HG03064 (cell line): Measurements from ENCODE around the gene CCDC3.

Experiments used
- ATAC-seq: cut with Tn5 transposase; IDR thresholded peaks from one replicate; pipeline ENCODE4 v1.9.1; 2021; ENCODE audit warnings: low read depth; ENCODE audit not compliant: unreplicated experiment

The CCDC3 gene

DNA sequence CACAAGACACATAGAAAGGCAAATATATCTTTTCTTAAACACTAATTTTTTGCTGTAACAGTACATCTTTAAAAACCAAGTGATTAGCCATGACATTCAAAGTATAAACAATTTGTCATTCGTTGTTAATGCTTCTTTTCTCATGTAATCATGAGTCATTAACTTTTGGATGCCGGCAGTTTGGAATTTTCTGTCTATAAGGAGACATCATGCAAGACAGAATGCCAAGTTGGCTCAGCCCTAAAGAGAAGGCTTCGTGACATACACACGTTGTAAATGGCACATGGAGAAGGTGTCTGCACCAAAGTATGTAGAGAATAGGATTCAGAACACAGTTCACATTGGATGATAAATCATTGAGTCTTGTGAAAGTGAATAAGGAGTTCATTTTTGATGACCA, 35.9 kb downstream of the CCDC3 start:
- ATAC-seq: no peak

DNA sequence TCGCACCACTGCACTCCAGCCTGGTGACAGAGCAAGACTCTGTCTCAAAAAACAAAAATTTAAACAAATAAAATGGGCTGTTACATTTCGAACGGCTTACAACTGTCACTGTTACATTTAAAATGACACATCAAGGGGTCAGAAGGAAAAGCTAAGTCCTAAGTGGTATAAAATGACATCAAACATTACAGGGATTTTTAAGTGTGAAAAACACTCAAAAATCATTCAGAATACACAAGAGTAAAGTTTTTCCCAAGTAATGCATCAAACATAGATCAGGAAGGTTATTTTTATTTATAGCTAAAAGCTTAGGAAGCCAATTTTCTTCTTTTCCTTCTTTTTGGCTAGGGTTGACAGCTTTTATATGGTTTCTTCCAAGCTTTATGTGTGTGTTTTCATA, 39.0 kb downstream of the CCDC3 start:
- no peak for ATAC-seq

DNA sequence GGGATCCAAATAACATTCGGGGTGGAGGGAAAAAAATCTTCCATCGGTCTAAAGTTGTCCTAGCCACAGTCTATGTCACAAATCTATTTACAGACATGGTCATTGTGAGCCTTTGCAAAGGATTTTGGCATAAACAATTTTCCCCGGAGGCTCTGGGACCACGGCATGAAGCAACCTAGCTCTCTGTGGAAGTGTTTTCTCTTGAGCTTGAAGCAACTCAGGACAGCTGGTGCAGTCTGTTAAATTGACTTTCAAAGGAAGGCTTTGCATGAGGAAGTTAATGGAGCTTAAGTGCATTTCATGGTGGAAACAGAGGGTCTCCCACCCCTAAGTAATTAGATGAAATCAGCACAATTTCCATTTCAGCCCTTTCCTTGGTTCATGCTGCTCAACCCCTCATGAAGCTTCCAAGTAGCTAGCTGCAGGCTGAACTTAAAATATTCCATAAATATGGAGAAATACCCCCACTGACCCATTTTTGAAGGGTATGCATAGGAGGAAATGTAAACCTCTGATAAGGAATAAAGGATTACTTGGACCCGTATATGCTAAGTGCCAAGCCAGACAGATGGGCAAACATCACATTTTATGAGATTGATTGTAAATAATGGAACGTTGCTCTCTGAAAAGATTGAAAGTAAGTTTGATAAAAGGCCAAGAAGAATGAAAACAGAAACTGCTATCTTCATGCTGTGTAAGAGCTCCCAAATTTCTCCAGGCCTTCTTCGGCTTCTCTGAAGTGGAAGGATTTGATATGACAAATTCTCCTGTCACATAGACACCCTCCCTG, 39.9 kb downstream of the CCDC3 start:
- ATAC-seq: no peak

DNA sequence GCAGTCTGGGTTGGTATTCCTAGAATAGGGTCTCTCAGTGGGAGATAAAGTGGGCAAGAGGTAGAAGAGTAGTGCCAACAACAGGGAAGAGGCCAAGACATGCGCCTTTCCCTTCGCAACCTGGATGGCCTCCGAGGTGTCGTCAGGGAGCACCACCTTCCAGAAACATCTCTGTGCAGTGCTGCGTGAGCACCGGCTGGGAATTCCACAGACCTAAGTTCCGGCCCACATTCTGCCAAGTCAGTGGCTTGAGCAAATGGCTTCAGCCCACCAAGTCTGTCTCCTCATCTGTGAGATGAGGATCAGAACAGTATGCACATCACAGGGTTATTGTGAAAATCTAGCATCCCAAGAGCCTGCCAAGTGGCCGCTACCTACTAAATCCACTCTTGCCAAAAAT, 40.6 kb downstream of the CCDC3 start:
- no peak for ATAC-seq

DNA sequence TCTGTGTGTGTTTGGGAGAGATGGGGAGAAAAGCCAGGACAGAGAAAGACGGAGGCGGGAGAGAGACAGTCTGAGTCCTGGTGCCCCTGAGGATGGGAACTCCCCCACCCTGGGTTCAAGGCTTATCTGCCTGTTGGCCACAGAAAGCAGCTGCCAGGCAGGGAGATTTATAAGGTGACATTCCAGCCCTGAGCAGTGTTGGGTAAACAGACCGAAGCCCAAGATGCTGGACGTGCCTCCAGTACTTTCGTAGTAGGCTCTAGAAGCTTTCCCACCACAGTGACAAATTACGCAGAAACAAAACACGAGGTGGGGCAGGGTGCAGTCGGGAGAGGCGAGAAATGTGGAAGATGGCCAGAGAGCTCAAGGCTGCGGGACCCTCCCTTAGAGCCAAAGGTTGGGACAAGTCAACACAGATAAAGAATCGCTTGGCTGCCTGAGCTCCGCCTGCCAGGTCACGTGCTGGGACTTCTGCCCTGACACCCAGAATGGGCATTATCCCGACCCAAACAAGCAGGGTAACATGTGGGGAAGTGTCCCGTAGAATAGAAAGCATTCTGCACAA, 41.1 kb downstream of the CCDC3 start:
- ATAC-seq: no peak

DNA sequence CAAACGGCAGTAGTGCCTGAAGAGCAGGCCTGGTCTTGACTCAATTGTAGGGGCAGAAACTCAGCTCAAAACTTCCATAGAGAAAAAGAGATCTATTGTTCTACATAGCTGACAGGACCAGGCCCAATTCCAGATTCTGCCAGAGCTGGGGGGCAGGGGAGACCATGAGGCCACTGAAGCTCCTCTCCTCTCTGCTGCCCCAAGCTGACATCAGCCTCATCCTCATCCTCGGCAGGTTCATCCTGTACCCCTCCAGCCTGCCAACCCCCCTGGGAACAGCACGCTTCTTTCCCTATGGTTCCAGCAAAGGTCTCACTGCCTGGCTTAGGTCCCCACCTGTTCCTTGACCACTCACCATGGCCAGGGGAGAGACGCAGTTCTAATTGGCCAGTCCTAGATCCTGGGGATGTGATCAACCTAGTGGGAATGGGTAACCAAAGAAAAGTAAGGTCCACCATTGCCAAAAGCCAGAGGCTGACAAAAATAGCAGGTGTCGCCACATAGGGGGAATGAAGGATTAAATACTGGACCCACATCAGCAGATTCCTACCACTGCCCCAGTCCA, 42.9 kb downstream of the CCDC3 start:
- ATAC-seq: no peak

DNA sequence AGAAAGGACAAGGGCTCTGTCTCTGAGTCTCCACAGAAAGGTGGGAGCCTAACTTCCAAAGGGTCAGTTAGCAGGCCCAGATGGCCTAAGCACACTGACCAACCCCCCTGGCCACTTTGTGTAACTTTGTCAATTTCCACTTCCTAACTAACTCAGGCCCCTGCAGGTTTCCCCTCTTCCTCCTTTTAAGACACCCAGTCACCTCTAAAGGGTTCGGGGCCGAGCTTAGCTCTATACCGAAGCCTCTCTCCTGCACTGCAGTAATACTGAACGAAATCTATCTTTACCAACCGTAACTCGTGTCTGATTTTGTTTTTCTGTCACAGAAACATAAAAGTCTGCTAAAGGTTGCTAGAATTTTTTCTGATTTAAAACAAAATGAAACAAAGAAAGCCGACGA, 44.4 kb downstream of the CCDC3 start:
- ATAC-seq: no peak

DNA sequence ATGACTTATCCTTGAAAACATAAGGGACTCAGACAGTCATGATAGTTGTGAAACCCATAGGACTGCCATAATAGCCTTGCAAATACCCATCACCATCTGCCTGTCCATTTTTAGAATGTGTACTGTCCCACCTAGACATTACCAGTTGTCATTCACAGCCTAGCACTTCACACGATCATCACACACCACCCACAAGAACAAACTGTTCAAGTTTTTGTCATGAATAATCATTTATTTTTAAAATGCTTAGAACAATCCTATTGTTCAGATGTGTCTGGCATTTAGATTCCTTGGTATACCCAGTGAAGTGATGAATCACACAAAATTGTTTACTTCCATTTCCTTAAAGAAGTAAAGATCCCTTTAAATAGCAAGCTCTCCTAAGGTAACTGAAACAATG, 46.6 kb downstream of the CCDC3 start:
- no peak for ATAC-seq

DNA sequence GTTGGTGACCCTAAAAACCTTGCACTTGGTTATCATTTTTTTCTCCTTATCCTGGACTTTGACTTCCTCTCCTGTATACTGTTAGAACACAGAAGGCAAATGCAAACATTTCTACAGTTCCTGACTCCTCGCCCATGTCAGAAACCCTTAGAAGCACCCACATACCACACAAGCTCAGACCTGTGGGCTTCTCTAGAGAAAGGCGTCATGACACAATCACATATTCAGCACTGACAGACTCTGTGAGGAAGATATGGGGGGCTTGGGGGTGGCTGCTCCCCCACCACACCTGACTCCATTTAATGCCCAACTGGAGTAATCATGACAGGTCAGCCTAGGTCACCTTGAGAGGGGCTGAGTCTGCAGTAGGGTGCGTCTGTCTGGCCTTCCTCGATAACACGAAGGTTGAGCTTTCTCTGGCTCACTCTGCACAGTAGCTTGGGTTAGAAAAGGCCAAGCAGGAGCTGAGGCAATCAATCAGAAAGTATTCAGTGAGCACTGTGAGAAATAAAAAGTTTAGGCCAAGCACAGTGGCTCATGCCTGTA, 50.9 kb downstream of the CCDC3 start:
- ATAC-seq: no peak

DNA sequence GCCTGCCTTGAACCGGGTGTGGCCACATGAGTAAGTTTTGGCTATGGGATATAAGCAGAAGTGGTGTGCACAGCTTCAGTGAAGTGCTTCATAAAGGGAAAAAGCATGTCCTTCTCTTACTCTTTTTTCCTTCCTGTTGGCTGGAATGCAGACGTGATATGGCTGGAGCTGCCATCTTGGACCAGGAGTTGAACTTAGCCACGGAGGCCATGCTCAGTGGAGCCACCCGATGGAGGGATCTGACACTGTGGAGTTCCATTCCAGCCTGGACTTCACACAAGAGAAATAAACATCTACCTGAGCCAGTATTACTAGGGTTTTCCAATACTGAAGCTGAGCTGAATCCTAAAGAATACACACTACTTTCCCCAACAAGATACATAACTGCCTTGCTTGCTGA, 52.3 kb downstream of the CCDC3 start:
- no peak for ATAC-seq

DNA sequence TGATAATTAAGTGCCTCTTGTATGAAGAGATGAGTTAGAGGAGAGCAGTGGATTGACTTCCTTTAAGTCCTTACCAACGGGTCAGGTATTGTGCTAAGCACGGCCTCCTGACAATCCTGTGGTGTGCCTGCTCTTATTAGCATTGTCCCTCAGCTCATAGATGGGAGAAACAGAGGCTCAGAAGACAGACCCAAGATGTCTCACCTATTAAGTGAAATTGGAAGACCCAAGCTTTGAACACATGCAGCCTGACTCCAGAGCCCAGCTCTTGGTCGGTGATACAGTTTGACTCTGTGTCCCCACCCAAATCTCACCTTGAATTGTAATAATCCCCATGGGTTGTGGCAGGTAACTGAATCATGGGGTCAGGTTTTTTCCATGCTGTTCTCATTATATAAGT, 53.8 kb downstream of the CCDC3 start:
- ATAC-seq: no peak

DNA sequence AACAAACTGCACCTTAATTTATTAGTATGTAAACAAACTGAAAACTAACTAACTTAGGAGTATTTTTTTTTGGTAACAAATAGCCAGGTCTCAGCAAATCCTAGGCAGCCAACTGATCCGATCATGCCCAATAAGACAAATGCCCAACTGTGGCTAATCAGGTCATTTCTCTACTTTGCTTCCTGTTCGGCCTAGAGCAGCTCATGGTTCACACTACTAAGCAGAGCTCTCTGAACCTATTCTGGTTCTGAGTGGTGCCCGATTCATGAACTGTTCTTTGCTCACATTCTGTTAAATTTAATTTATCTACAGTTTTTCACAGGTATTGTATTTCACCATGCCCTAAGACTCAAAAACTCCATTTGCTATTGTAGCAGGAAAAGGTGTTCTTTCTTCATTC, 55.1 kb downstream of the CCDC3 start:
- no peak for ATAC-seq

DNA sequence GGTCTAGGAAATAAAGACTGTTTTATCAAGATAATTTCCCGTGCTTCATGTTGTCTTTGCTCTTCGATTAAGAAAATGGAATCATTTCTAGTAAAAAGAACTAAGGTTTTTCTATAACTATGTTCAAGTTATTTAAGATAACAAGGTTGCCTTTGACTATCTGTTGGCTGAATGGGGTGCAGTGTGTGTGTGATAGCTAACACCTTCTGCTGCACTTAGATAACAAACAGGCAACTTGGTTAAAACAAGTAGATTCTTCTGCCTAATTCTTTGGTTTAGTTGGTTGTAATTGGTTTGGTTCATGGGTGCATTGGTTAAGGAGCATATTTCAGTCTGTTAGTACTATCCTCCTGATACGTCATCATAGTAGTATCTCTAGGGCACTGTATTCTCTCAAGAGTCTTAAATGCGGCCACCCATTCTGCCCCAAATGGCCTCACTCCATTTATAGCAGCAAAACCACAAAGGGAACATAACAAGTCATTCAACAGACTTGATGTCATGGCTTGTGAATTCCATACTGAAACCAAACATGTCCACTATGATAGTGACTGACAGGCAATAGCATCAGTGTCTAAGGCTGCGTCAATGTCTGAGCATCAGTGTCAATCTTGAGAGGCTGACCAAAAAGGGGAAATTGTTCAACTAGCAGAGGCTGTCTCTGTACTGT, 55.7 kb downstream of the CCDC3 start:
- no peak for ATAC-seq

DNA sequence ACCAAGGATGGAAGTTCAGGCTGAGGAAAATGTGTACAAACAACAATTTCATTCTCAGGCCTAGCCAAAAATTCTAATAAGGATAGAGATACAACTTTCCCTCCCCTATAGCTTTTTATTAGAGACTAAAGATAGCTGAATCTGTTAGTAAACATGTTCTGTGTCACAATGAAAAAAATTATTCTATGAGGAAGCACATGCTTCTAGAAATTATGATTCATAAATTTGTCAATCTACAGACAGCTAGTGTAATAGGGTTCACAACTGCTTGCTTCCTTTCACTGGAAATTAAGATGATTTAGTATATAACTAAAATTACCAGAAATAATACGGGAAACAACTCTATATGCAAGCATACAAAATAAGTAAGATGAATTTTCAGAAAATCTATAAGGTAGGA, 56.6 kb downstream of the CCDC3 start:
- no peak for ATAC-seq

DNA sequence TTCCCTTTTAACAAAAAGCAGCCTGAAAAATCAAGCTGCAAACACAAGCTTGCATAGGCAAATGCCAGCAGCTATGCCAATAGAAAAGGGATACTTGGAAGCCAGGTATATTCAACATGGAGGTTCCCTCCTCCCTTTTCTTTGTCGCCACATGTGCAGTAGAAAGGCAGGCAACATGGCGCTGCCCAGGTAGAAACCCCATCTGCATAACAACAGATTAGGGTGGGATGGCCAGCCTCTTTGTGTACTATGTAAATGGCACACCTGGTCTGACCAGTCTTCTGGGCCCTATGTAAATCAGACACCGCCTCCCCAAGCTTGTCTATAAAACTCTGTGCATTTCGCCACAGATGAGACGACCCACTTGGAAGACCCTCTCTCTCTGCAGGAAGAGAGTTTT, 58.1 kb downstream of the CCDC3 start:
- no peak for ATAC-seq

DNA sequence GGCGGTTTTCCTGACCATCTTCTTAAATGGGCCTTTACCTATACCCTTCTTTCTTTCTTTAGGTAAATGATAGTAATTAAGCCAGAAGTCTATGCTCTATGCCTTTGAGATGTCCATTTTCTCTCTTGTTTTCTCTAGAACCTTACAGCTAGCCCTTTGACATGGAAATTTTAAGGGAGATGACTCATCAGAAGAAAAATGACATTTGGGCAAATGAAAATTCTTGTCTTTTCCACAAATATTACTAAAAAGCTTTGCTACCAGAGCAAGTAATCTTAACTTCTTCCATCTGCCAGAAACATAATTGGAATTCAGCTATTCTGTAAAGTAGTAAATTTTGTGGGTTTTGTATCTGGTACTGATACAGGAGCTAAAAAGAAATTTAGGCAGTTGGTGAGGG, 59.5 kb downstream of the CCDC3 start:
- ATAC-seq: no peak

DNA sequence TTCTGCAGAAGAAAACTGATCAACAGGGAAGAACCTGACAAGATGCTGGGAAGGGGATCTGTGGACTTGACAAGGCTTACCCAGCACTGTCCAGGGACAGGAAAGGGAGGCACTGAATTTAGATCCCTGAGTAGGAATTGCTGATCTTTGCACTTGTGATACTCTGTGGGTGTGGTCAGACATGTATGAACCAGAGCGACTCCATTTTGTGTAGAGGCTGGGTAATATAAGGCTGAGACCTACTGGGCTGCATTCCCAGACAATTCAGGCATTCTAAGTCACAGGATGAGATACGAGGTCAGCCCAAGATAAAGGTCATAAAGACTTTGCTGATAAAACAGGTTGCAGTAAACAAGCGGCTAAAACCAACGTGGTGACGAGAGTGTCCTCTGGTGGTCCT, 60.7 kb downstream of the CCDC3 start:
- ATAC-seq: no peak

DNA sequence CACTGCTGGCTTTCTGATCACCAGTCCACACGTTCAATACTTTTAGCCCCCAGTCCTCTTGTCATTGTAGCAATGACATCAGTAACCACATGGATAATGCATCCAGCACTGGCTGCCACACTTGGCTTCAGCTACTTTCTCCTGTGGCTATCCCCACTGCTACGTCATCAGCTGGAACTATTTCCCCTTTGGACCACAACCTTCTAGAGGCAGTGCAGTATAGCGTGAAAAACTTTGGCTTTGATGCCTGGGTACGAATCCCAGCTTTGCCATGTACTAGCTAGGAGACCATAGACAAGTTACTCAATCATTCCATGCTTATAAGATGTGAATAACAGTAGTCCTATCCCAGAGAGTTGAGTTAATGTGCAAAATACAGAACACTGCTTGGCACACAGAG, 63.2 kb downstream of the CCDC3 start:
- ATAC-seq: no peak

DNA sequence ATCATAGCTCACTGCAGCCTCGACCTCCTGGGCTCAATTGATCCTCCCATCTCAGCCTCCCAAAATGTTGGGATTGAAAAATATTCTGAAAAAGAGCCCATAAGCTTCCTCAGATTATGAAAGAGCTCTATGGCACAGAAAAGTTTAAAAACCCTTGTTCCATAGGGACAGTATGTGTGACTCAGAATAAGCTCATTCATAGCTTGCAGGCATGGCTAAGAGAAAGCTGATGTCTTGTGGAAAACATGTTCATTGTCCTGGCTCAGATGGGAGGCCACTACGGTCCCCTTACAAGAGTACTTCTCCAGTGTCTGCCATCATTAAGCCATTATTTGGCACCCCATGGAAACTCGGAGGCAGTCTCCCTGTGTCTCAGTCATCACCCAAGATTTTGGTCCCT, 64.0 kb downstream of the CCDC3 start:
- no peak for ATAC-seq

DNA sequence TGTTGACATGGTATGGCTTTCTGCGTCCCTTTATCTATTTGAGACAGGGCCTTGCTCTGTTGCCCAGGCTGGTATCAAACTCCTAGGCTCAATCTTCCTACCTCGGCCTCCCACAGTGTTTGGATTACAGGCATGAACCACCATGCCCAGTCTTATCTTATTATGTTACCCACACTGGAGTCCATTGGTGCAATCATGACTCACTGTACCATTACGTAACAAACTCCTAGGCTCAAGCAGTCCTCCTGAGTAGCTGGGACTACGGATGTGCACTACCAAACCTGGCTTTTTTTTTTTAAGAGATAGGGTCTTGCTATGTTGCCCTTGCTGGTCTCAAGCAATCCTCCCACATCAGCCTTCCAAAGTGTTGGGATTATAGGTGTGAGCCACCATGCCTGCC, 66.7 kb downstream of the CCDC3 start:
- ATAC-seq: no peak

DNA sequence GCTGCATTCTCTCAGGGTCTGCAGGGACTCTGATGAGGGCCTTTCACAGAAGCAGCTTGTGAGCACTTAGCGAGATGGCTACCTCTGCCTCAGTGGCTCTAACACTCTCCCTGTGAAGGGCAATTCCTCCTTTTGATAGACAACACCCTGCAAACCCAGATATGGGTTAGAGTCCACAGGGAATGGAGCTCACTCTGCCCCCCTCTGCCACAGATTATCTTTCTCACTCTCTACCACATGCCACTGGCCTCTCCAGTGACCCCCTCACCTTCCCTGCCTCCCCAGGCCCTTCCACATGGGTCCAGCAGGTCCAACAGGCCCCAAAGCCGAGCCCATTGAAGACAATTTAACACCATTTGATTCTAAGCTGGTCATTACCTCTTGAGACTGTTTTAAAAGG, 72.1 kb downstream of the CCDC3 start:
- ATAC-seq: no peak

DNA sequence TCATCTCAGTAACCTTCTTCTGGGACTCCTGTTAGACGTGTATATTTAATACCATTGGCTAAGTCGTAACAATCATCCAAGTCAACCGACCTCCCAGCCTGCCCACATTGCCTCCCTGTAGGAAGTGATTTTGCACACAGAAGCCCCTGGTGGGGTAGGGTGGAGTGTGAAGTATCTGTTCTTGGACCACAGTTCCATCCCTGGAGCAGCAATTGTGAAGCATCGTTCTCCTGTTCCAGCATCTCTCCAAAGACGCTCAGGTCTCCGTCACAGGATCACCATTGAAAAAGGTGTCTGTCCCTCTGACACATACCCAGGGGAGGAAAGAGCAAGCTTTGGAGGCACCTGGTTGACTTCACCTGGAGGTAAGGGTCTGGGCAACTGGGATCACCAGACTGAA, 72.9 kb downstream of the CCDC3 start:
- no peak for ATAC-seq
